ENCODE data around the gene PPFIBP2. TPM values are rescaled to one million over a fixed set of nuclear protein-coding genes. Genes with fewer than 3 reads are reported as not detected.

The PPFIBP2 gene
- total and polyA plus RNA-seq, 2 of the 13 experiments (the other 11 are each of a cell fraction or from before 2014, with no cell fraction given), result 15.0 to 52.5 TPM

GRCh38 chr11:7612661-7613393 is 99.0 kb downstream of the PPFIBP2 start (continued):
- TF ChIP-seq ASH2L (IDR thresholded peaks at IDR 0.05; ENCODE audit: insufficient read length, low read depth, low read length), result peak; percentile 27
- TF ChIP-seq FUBP1 (CRISPR knock-in tag; IDR thresholded peaks at IDR 0.05; ENCODE audit: borderline replicate concordance), result no peak
- no peak for TF ChIP-seq ZNF740 (CRISPR knock-in tag; IDR thresholded peaks at IDR 0.05)
- no peak for TF ChIP-seq HMGXB4 (CRISPR knock-in tag; IDR thresholded peaks at IDR 0.05; ENCODE audit: borderline replicate concordance in 1 of 2, low read depth in 1 of 2)
- TF ChIP-seq TSC22D2 (CRISPR knock-in tag; IDR thresholded peaks at IDR 0.05; ENCODE audit: borderline replicate concordance), result no peak
- TF ChIP-seq ZNF530 (CRISPR knock-in tag; IDR thresholded peaks at IDR 0.05; ENCODE audit: low read depth), result no peak
- no peak for TF ChIP-seq TERF1 (CRISPR knock-in tag; IDR thresholded peaks at IDR 0.05)
- no peak for TF ChIP-seq ZMAT3 (CRISPR knock-in tag; conservative IDR thresholded peaks at IDR 0.05)
- no peak for TF ChIP-seq KDM2A (CRISPR knock-in tag; IDR thresholded peaks at IDR 0.05; ENCODE audit: borderline replicate concordance, low read depth)
- TF ChIP-seq NR0B2 (CRISPR knock-in tag; IDR thresholded peaks at IDR 0.05), result no peak
- no peak for TF ChIP-seq ATF3 (CRISPR knock-in tag; IDR thresholded peaks at IDR 0.05)
- TF ChIP-seq FOXK1 (CRISPR knock-in tag; IDR thresholded peaks at IDR 0.05; ENCODE audit: borderline replicate concordance, low read depth), result 0 out of 2 replicates have a peak, but pooled peaks have one; percentile 40
- no peak for TF ChIP-seq SMAD3 (CRISPR knock-in tag; IDR thresholded peaks at IDR 0.05)
- no peak for TF ChIP-seq E2F1 (CRISPR knock-in tag; IDR thresholded peaks at IDR 0.05)
- TF ChIP-seq POLR2AphosphoS2 (IDR thresholded peaks at IDR 0.05; ENCODE audit: low read depth, low read length), result no peak
- TF ChIP-seq ZNF235 (CRISPR knock-in tag; IDR thresholded peaks at IDR 0.05; ENCODE audit: borderline replicate concordance), result no peak
